Measurements from ENCODE around the gene KLK6. TPM values are rescaled to one million over a fixed set of nuclear protein-coding genes. Genes with fewer than 3 reads are reported as not detected.

KLK6 gene
- total and polyA plus RNA-seq, 2 experiments from 2014 or later, result 2.0 to 5.4 TPM

GRCh38 chr19:51003316-51003715 lies 33.9 kb upstream of the KLK6 start:
- WGBS (ENCODE audit: low lambda C conversion rate, missing lambda C conversion rate), result 92% methylated on average over 7 of the region's 7 CpGs

GRCh38 chr19:51002542-51003311 lies 33.3 kb upstream of the KLK6 start:
- peaks cover 16% of the 10 kb centered on the region for H3K27me3 ChIP-seq
- H3K9me3 ChIP-seq (ENCODE audit: low read depth), result no peaks in the 10 kb centered on the region
- no peaks in the 10 kb centered on the region for H3K36me3 ChIP-seq (replicated peaks; ENCODE audit: insufficient read depth, low read depth)
- no peaks in the 10 kb centered on the region for H3K79me2 ChIP-seq
- 74% methylated on average over 39 of the region's 42 CpGs for WGBS (ENCODE audit: low lambda C conversion rate, missing lambda C conversion rate)
- H3K4me3 ChIP-seq, result no peak overlapping the region
- no peaks in the 10 kb centered on the region for H4K20me1 ChIP-seq (ENCODE audit: insufficient read depth, poor library complexity, severe bottlenecking)
- DNase-seq (ENCODE audit: low spot score), result peak; percentile 65
- no peak overlapping the region for H3K27ac ChIP-seq
- no peak overlapping the region for H3K4me2 ChIP-seq
- TF ChIP-seq, protein P1, sequence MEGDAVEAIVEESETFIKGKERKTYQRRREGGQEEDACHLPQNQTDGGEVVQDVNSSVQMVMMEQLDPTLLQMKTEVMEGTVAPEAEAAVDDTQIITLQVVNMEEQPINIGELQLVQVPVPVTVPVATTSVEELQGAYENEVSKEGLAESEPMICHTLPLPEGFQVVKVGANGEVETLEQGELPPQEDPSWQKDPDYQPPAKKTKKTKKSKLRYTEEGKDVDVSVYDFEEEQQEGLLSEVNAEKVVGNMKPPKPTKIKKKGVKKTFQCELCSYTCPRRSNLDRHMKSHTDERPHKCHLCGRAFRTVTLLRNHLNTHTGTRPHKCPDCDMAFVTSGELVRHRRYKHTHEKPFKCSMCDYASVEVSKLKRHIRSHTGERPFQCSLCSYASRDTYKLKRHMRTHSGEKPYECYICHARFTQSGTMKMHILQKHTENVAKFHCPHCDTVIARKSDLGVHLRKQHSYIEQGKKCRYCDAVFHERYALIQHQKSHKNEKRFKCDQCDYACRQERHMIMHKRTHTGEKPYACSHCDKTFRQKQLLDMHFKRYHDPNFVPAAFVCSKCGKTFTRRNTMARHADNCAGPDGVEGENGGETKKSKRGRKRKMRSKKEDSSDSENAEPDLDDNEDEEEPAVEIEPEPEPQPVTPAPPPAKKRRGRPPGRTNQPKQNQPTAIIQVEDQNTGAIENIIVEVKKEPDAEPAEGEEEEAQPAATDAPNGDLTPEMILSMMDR (IDR thresholded peaks at IDR 0.05; ENCODE audit: poor library complexity), result no peak
- TF ChIP-seq EZH2 (IDR thresholded peaks at IDR 0.05; ENCODE audit: borderline replicate concordance) (no peak), EZH2phosphoT487 (IDR thresholded peaks at IDR 0.05; ENCODE audit: low read depth, severe bottlenecking, unreplicated experiment) (no peak)
- H3K4me1 ChIP-seq (ENCODE audit: insufficient read depth), result no peaks in the 10 kb centered on the region
- no peak overlapping the region for H2AFZ ChIP-seq
- no peaks in the 10 kb centered on the region for H3K9me2 ChIP-seq (replicated peaks; ENCODE audit: insufficient read depth)

More at GRCh38 chr19:51003316-51003715, 33.9 kb upstream of the KLK6 start:
- Histone ChIP-seq H3K4me2 (no peak overlapping the region), H3K4me3 (no peak overlapping the region), H4K20me1 (ENCODE audit: insufficient read depth, poor library complexity, severe bottlenecking) (no peaks in the 10 kb centered on the region), H3K27ac (no peak overlapping the region), H3K4me1 (ENCODE audit: insufficient read depth) (no peaks in the 10 kb centered on the region), H3K36me3 (replicated peaks; ENCODE audit: insufficient read depth, low read depth) (no peaks in the 10 kb centered on the region), H3K79me2 (no peaks in the 10 kb centered on the region), H3K27me3 (peaks cover 16% of the 10 kb centered on the region), H3K9me3 (ENCODE audit: low read depth) (no peaks in the 10 kb centered on the region), H2AFZ (no peak overlapping the region), H3K9me2 (replicated peaks; ENCODE audit: insufficient read depth) (no peaks in the 10 kb centered on the region)
- no peak for TF ChIP-seq EZH2 (IDR thresholded peaks at IDR 0.05; ENCODE audit: borderline replicate concordance)
- TF ChIP-seq, protein P1 (IDR thresholded peaks at IDR 0.05; ENCODE audit: poor library complexity), result no peak
- no peak for TF ChIP-seq EZH2phosphoT487 (IDR thresholded peaks at IDR 0.05; ENCODE audit: low read depth, severe bottlenecking, unreplicated experiment)
- DNase-seq (ENCODE audit: low spot score), result no peak

DNA sequence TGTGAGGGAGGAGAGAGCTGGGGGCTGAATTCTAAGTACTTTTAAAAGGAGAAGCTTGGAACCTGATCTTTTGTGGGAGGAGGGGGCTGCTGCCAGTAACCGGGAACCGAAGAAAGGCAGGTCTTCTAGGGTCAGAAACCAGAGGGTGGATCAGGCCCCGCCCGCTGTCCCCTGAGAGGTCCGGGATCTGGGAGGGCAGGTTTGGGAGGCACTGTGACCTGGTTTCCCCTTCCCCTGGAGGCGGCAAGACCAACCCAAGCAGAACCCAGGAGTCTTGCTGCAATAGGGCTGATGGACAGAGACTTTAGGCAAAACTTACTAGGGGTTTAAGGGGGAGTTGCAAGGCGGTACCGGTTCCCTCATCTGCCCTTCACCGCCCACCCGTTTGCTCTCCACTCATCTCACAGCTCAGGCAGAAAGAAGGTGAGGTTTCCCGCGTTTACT lies 32.7 kb upstream of the KLK6 start:
- 59% methylated on average over 12 of the region's 12 CpGs for WGBS (ENCODE audit: low lambda C conversion rate, missing lambda C conversion rate)
- Histone ChIP-seq H2AFZ (no peak overlapping the region), H3K9me2 (replicated peaks; ENCODE audit: insufficient read depth) (no peaks in the 10 kb centered on the region), H3K27ac (no peak overlapping the region), H3K4me3 (no peak overlapping the region), H3K4me2 (no peak overlapping the region), H3K9me3 (ENCODE audit: low read depth) (no peaks in the 10 kb centered on the region), H4K20me1 (ENCODE audit: insufficient read depth, poor library complexity, severe bottlenecking) (no peaks in the 10 kb centered on the region), H3K79me2 (no peaks in the 10 kb centered on the region), H3K27me3 (peaks cover 19% of the 10 kb centered on the region), H3K4me1 (ENCODE audit: insufficient read depth) (no peaks in the 10 kb centered on the region), H3K36me3 (replicated peaks; ENCODE audit: insufficient read depth, low read depth) (no peaks in the 10 kb centered on the region)
- no peak for DNase-seq (ENCODE audit: low spot score)
- TF ChIP-seq, protein P1 (IDR thresholded peaks at IDR 0.05; ENCODE audit: poor library complexity), result no peak

Measured in hepatocyte (in vitro differentiated cells).